Measurements from ENCODE around the gene MACF1. TPM values are rescaled to one million over a fixed set of nuclear protein-coding genes. Genes with fewer than 3 reads are reported as not detected.

MACF1 gene
- total RNA-seq, 1 experiment from 2014 or later = 103 TPM

- Histone ChIP-seq H4K20me1 (ENCODE audit: low read length) (no peaks in the 10 kb centered on the region), H3K9me2 (replicated peaks; ENCODE audit: low read length) (no peaks in the 10 kb centered on the region), H3K9ac (ENCODE audit: low read length) (no peak overlapping the region), H3K36me3 (ENCODE audit: low read depth, low read length) (peaks cover 71% of the 10 kb centered on the region), H3K9me3 (ENCODE audit: low read length) (no peaks in the 10 kb centered on the region), H3K4me1 (ENCODE audit: insufficient read depth, low read length) (no peaks in the 10 kb centered on the region), H3K27ac (ENCODE audit: low read length) (no peak overlapping the region), H3K4me3 (ENCODE audit: low read length) (no peak overlapping the region), H3K27me3 (ENCODE audit: low read length) (no peaks in the 10 kb centered on the region), H3K79me2 (ENCODE audit: low read length) (no peaks in the 10 kb centered on the region), H3F3A (ENCODE audit: low read length, unreplicated experiment) (no peaks in the 10 kb centered on the region), H2AFZ (ENCODE audit: low read length) (no peak overlapping the region), H3K4me2 (ENCODE audit: low read length) (no peak overlapping the region)
- DNase-seq = no peak
- ChIA-PET POLR2A (ENCODE audit: unreplicated experiment) (no interaction called here), CTCF (no interaction called here)
- ATAC-seq = no peak
- TF ChIP-seq, protein P1, sequence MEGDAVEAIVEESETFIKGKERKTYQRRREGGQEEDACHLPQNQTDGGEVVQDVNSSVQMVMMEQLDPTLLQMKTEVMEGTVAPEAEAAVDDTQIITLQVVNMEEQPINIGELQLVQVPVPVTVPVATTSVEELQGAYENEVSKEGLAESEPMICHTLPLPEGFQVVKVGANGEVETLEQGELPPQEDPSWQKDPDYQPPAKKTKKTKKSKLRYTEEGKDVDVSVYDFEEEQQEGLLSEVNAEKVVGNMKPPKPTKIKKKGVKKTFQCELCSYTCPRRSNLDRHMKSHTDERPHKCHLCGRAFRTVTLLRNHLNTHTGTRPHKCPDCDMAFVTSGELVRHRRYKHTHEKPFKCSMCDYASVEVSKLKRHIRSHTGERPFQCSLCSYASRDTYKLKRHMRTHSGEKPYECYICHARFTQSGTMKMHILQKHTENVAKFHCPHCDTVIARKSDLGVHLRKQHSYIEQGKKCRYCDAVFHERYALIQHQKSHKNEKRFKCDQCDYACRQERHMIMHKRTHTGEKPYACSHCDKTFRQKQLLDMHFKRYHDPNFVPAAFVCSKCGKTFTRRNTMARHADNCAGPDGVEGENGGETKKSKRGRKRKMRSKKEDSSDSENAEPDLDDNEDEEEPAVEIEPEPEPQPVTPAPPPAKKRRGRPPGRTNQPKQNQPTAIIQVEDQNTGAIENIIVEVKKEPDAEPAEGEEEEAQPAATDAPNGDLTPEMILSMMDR (conservative IDR thresholded peaks at IDR 0.05; ENCODE audit: low read depth, low read length) = no peak
- TF ChIP-seq EZH2phosphoT487 (IDR thresholded peaks at IDR 0.05; ENCODE audit: borderline replicate concordance, low read length) (no peak), EZH2 (IDR thresholded peaks at IDR 0.05; ENCODE audit: low read length, unreplicated experiment) (no peak)
- TSS peak; percentile 19 for BruUV-seq (replicated peaks)
- intact Hi-C loops (cut with micrococcal nuclease) = no loop called here
Observed at GRCh38 chr1:39436842-39437241, 232.3 kb downstream of the MACF1 start.

DNA sequence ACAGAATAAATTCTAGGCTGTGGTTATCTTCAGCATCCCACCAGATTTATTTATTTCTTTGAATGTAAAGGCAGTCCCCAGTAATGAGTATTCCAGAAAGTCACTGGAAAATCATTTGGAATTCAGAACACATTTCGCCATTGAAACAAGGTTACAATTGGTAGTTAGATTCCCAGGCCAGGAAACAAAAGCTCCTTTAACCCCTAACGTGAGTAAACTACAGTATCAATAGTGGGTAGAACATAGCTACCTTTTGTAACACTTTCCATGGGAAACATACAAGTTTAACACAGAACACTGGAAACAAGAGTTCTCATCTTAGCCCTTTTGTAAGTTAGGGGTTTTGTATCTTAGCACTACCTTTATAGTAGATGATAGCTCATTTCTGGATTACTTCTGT is 233.5 kb downstream of the MACF1 start:
- CTCF ChIA-PET = no interaction called here
- no peak overlapping the region for H3K27ac ChIP-seq (ENCODE audit: low read length)
- BruUV-seq (replicated peaks) = no TSS peak
- intact Hi-C loops (cut with micrococcal nuclease) = no loop called here
- H3K9me2 ChIP-seq (replicated peaks; ENCODE audit: low read length) = no peaks in the 10 kb centered on the region
- POLR2A ChIA-PET (ENCODE audit: unreplicated experiment) = no interaction called here
- H3K36me3 ChIP-seq (ENCODE audit: low read depth, low read length) = peaks cover 72% of the 10 kb centered on the region
- H3K79me2 ChIP-seq (ENCODE audit: low read length) = no peaks in the 10 kb centered on the region
- no peaks in the 10 kb centered on the region for H3F3A ChIP-seq (ENCODE audit: low read length, unreplicated experiment)
- H3K9ac ChIP-seq (ENCODE audit: low read length) = no peak overlapping the region
- H3K9me3 ChIP-seq (ENCODE audit: low read length) = no peaks in the 10 kb centered on the region
- H3K4me1 ChIP-seq (ENCODE audit: insufficient read depth, low read length) = no peaks in the 10 kb centered on the region
- no peak for TF ChIP-seq EZH2phosphoT487 (IDR thresholded peaks at IDR 0.05; ENCODE audit: borderline replicate concordance, low read length)
- TF ChIP-seq, protein P1 (conservative IDR thresholded peaks at IDR 0.05; ENCODE audit: low read depth, low read length) = no peak
- TF ChIP-seq EZH2 (IDR thresholded peaks at IDR 0.05; ENCODE audit: low read length, unreplicated experiment) = no peak
- DNase-seq (no peak), ATAC-seq (no peak)
- no peaks in the 10 kb centered on the region for H3K27me3 ChIP-seq (ENCODE audit: low read length)
- H4K20me1 ChIP-seq (ENCODE audit: low read length) = no peaks in the 10 kb centered on the region
- H2AFZ ChIP-seq (ENCODE audit: low read length) = no peak overlapping the region
- no peak overlapping the region for H3K4me3 ChIP-seq (ENCODE audit: low read length)
- no peak overlapping the region for H3K4me2 ChIP-seq (ENCODE audit: low read length)

DNA sequence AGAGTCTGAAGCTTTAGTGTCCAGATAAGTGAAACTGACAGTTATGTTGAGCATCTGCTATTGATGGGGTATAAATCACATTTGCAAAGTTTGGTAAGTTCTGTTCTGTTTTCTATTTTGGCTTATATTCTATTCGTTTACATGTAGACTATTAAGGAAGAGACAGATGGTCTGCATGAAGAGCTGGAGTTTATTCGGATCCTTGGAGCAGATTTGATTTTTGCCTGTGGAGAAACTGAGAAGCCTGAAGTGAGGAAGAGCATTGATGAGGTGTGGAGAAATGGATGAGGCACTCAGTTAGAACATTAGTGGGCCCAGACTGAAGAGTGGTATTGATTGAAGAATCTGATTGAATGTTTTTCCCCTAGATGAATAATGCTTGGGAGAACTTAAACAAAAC is 236.4 kb downstream of the MACF1 start:
- peaks cover 70% of the 10 kb centered on the region for H3K36me3 ChIP-seq (ENCODE audit: low read depth, low read length)
- no peak for DNase-seq
- POLR2A ChIA-PET (ENCODE audit: unreplicated experiment) = no interaction called here

More for the DNA sequence above, 236.4 kb downstream of the MACF1 start:
- Histone ChIP-seq H3K4me1 (ENCODE audit: insufficient read depth, low read length) (no peaks in the 10 kb centered on the region), H3K4me3 (ENCODE audit: low read length) (no peak overlapping the region), H4K20me1 (ENCODE audit: low read length) (no peaks in the 10 kb centered on the region), H3K4me2 (ENCODE audit: low read length) (no peak overlapping the region), H3K9me3 (ENCODE audit: low read length) (no peaks in the 10 kb centered on the region), H3K79me2 (ENCODE audit: low read length) (no peaks in the 10 kb centered on the region), H3K27me3 (ENCODE audit: low read length) (no peaks in the 10 kb centered on the region), H3K9me2 (replicated peaks; ENCODE audit: low read length) (no peaks in the 10 kb centered on the region), H3F3A (ENCODE audit: low read length, unreplicated experiment) (no peaks in the 10 kb centered on the region), H3K27ac (ENCODE audit: low read length) (no peak overlapping the region), H2AFZ (ENCODE audit: low read length) (no peak overlapping the region), H3K9ac (ENCODE audit: low read length) (no peak overlapping the region)
- ATAC-seq = no peak
- no peak for TF ChIP-seq EZH2 (IDR thresholded peaks at IDR 0.05; ENCODE audit: low read length, unreplicated experiment)
- TF ChIP-seq EZH2phosphoT487 (IDR thresholded peaks at IDR 0.05; ENCODE audit: borderline replicate concordance, low read length) = no peak
- TF ChIP-seq, protein P1 (conservative IDR thresholded peaks at IDR 0.05; ENCODE audit: low read depth, low read length) = no peak
- CTCF ChIA-PET = no interaction called here
- intact Hi-C loops (cut with micrococcal nuclease) = no loop called here
- no TSS peak for BruUV-seq (replicated peaks)

Data from PC-3 (cell line).